OCI-LY1 (cell line): ENCODE measurements around the gene EVL.

ENCODE experiments used
- H2AFZ ChIP-seq: fragments of 200-600 bp; sonication (generic), shearing (Covaris generic); 2 replicates; pipeline ENCODE4 v1.6.0; 2014; ENCODE audit warnings: antibody characterized with exemption, mild to moderate bottlenecking, low read length
- H3F3A ChIP-seq: fragments of 200-600 bp; sonication (generic), shearing (Covaris generic); 2 replicates; pipeline ENCODE4 v1.6.0; 2014; ENCODE audit warnings: mild to moderate bottlenecking, antibody characterized with exemption, low read length, moderate library complexity; ENCODE audit not compliant: insufficient read depth
- H3K27ac ChIP-seq: fragments of 200-600 bp; sonication (generic); 2 replicates; pipeline ENCODE4 v1.5.1; 2014; ENCODE audit warnings: low read length, mixed run types, mild to moderate bottlenecking, low read depth; ENCODE audit not compliant: poor library complexity, severe bottlenecking
- H3K27me3 ChIP-seq: fragments of 200-600 bp; sonication (generic); 2 replicates; pipeline ENCODE4 v1.6.0; 2014; ENCODE audit warnings: antibody characterized with exemption, mild to moderate bottlenecking, low read length, moderate library complexity; ENCODE audit not compliant: insufficient read depth
- H3K36me3 ChIP-seq: fragments of 200-600 bp; sonication (generic); 2 replicates; pipeline ENCODE4 v1.6.1; 2014; ENCODE audit warnings: mild to moderate bottlenecking, antibody characterized with exemption, low read length, moderate library complexity, mixed read lengths; ENCODE audit not compliant: insufficient read depth
- H3K4me1 ChIP-seq: fragments of 200-600 bp; sonication (generic); 2 replicates; pipeline ENCODE4 v1.5.1; 2014; ENCODE audit warnings: mild to moderate bottlenecking, low read length, moderate library complexity; ENCODE audit not compliant: insufficient read depth, severe bottlenecking
- H3K4me2 ChIP-seq: fragments of 200-600 bp; sonication (generic), shearing (Covaris generic); 2 replicates; pipeline ENCODE4 v1.6.1; 2014; ENCODE audit warnings: low read length
- H3K4me3 ChIP-seq: fragments of 200-600 bp; sonication (generic); 2 replicates; pipeline ENCODE4 v1.5.1; 2014; ENCODE audit warnings: low read length, low read depth, mild to moderate bottlenecking, mixed read lengths; ENCODE audit not compliant: poor library complexity, severe bottlenecking
- H3K79me2 ChIP-seq: fragments of 200-600 bp; shearing (Covaris generic); 2 replicates; pipeline ENCODE4 v1.6.1; 2016; ENCODE audit warnings: mixed run types, low read length, mixed read lengths; ENCODE audit not compliant: insufficient read depth
- H3K9ac ChIP-seq: fragments of 200-600 bp; sonication (generic), shearing (Covaris generic); 2 replicates; pipeline ENCODE4 v1.6.1; 2014; ENCODE audit warnings: mild to moderate bottlenecking, low read length, mixed read lengths
- H3K9me2 ChIP-seq: fragments of 200-600 bp; sonication (generic), shearing (Covaris generic); 2 replicates; pipeline ENCODE4 v1.6.1; 2014; ENCODE audit warnings: low read depth, mild to moderate bottlenecking, low read length, mixed read lengths
- H3K9me3 ChIP-seq: fragments of 200-600 bp; shearing (Covaris generic); 2 replicates; pipeline ENCODE4 v1.6.1; 2014; ENCODE audit warnings: low read length, mixed read lengths
- H4K20me1 ChIP-seq: fragments of 200-600 bp; sonication (generic), shearing (Covaris generic); 2 replicates; pipeline ENCODE4 v1.6.0; 2016; ENCODE audit warnings: mild to moderate bottlenecking, low read length; ENCODE audit not compliant: insufficient read depth
- EZH2 ChIP-seq: fragments of 200-600 bp; sonication (generic), shearing (Covaris generic); IDR thresholded peaks from 2 replicates; pipeline ENCODE4 v1.8.0; 2017; ENCODE audit warnings: borderline replicate concordance, mixed run types, mild to moderate bottlenecking, antibody characterized with exemption, low read length, moderate library complexity, mixed read lengths
- TF ChIP-seq, protein P1 (sequence below): fragments of 200-600 bp; sonication (generic), shearing (Covaris generic); IDR thresholded peaks from 2 replicates; pipeline ENCODE4 v1.5.1; 2017; ENCODE audit warnings: mild to moderate bottlenecking, antibody characterized with exemption, low read length, moderate library complexity, mixed read lengths

The EVL gene

DNA sequence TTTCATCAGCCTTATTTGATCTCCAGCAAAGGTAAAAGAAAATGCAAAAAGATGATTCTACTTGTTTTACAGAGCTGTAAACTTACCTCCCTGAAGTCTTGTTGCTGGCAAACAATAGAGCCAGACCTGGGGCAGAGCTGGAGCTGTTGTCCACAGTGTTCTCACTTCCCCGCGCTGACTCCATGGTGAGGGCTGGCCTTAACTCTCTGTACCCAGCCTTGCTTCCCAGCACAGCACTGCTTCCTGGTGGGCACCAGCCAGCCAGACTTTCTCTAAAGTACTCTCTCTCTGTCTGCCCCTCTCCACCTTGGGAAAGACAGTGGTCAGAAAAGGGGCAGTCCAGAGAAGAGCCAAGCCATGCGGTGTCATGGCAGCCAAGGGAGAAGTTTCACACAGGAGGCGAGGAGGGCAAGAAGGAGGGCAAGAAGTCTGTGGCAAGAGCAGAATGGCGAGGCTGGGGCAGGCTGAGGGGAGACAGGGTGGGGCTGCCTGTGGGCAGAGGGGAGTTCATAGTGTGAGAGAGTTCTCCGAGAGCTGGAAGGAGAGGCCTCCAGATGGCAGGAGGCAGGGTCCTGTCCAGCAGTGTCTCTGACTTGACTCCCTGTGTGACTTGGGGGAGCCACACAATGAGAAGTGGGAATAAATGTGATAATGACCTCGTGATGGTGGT is 9.3 kb downstream of the EVL start:
- Histone ChIP-seq H4K20me1 (no peaks in the 10 kb centered on the region), H3K9me2 (no peaks in the 10 kb centered on the region), H3F3A (no peaks in the 10 kb centered on the region), H3K9ac (no peak overlapping the region), H3K4me1 (peaks cover 59% of the 10 kb centered on the region), H3K36me3 (peaks cover 20% of the 10 kb centered on the region), H3K4me2 (no peak overlapping the region), H3K27me3 (no peaks in the 10 kb centered on the region), H2AFZ (no peak overlapping the region), H3K4me3 (no peak overlapping the region), H3K79me2 (no peaks in the 10 kb centered on the region), H3K27ac (no peak overlapping the region), H3K9me3 (no peaks in the 10 kb centered on the region)
- TF ChIP-seq, protein P1, sequence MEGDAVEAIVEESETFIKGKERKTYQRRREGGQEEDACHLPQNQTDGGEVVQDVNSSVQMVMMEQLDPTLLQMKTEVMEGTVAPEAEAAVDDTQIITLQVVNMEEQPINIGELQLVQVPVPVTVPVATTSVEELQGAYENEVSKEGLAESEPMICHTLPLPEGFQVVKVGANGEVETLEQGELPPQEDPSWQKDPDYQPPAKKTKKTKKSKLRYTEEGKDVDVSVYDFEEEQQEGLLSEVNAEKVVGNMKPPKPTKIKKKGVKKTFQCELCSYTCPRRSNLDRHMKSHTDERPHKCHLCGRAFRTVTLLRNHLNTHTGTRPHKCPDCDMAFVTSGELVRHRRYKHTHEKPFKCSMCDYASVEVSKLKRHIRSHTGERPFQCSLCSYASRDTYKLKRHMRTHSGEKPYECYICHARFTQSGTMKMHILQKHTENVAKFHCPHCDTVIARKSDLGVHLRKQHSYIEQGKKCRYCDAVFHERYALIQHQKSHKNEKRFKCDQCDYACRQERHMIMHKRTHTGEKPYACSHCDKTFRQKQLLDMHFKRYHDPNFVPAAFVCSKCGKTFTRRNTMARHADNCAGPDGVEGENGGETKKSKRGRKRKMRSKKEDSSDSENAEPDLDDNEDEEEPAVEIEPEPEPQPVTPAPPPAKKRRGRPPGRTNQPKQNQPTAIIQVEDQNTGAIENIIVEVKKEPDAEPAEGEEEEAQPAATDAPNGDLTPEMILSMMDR, result no peak
- no peak for TF ChIP-seq EZH2

DNA sequence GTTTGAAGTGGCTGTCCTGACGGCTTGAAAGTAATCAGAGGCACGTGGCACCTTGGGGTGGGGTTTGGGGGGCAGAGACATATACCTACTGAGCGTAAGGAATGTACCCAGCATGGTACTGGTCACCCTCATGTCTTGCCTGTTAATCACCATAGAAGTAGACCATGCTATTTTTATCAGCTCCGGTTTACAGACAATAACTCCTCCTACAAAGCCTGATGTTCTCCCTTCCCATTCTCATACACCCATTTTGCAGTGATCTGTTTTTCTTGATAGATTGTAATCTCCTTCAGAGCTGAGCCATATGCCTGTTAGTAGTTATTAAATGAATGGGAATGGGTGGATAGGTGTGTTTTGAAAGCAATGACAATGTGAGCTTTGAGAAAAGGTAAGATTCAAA is 10.5 kb downstream of the EVL start:
- no peak for TF ChIP-seq EZH2
- TF ChIP-seq, protein P1, result no peak
- no peaks in the 10 kb centered on the region for H3K9me3 ChIP-seq
- H3K4me2 ChIP-seq, result no peak overlapping the region
- no peaks in the 10 kb centered on the region for H3F3A ChIP-seq
- peaks cover 57% of the 10 kb centered on the region for H3K4me1 ChIP-seq
- no peaks in the 10 kb centered on the region for H3K79me2 ChIP-seq
- H2AFZ ChIP-seq, result no peak overlapping the region
- no peaks in the 10 kb centered on the region for H3K9me2 ChIP-seq
- H3K36me3 ChIP-seq, result peaks cover 20% of the 10 kb centered on the region
- H3K27ac ChIP-seq, result no peak overlapping the region
- no peaks in the 10 kb centered on the region for H3K27me3 ChIP-seq
- no peaks in the 10 kb centered on the region for H4K20me1 ChIP-seq
- no peak overlapping the region for H3K9ac ChIP-seq
- no peak overlapping the region for H3K4me3 ChIP-seq

DNA sequence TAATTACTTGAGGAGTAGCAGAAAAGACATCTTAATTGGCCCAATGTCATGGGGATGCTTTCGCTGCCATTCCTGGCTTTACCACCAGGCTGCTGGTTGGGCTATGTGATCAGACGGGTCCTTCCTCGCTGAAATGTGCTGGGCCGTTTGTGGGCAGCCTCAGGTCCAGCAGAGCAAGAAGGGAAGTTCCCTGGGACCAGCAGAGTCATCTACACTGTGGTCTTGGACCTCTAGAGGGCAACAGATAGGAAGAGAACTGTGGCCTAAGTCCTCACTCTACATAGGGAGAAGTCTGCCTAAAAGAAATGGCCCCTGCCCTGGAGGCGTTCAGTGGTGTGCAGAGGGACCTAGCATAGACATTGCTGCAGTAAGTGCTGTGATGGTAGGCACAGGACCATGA is 10.9 kb downstream of the EVL start:
- Histone ChIP-seq H3K27me3 (no peaks in the 10 kb centered on the region), H3K36me3 (peaks cover 20% of the 10 kb centered on the region), H3K9ac (no peak overlapping the region), H2AFZ (no peak overlapping the region), H3K9me3 (no peaks in the 10 kb centered on the region), H3K4me2 (no peak overlapping the region), H3K4me1 (peaks cover 55% of the 10 kb centered on the region), H3F3A (no peaks in the 10 kb centered on the region), H3K79me2 (no peaks in the 10 kb centered on the region), H4K20me1 (no peaks in the 10 kb centered on the region), H3K27ac (no peak overlapping the region), H3K4me3 (no peak overlapping the region), H3K9me2 (no peaks in the 10 kb centered on the region)
- TF ChIP-seq, protein P1, result peak; percentile 45
- TF ChIP-seq EZH2, result no peak
